TTC549 (cell line): ENCODE measurements around the gene EML1.
"Not testable (repeated sequence)": the region's sequence is repeated elsewhere in the genome, so short reads cannot be mapped to it uniquely, and the experiment has no call there.

Experiments
- FAIRE-seq: peaks from 2 replicates; lab custom pipeline; 2012; peaks lifted over from hg19 to GRCh38; lab: Jason Lieb, UNC

EML1 gene

GRCh38 chr14:99755629-99756603, 37.3 kb upstream of the EML1 start:
- FAIRE-seq = no peak

- FAIRE-seq = no peak
Observed at GRCh38 chr14:99756796-99757195, 36.4 kb upstream of the EML1 start.

DNA sequence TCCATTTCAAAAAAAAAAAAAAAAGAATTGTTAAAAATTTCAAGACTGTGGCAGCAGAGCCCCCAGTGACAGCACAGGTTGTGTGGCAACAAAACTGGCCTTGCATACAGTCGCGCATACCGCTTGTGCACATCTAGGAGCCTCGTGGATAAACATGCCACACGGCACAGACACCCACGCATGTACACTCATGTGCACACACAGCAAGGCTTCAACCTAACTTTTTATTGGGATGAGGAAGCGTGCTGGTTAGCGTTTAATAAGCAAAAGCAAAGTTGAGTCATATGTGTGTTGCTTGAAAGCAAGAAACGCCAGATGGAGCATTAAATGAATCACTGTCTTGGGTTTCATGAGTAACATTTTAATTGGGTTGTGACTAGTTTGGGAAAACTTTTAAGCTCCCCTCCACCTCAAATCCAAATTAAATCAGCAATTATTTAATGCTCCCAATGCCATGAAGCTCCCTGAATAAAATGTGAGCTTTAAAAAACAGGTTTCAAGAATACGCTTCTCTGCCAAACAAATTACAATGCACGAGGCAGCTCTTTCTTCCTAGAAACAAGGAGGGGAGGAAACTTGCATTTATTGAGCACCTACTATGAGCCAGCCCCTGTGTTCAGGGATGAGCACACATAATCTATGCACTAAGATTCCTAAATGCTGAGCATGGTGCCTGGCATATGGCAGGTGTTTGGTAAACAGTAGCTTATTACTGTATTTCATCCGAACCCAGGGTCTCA, 35.7 kb upstream of the EML1 start:
- FAIRE-seq = no peak

- FAIRE-seq = no peak
Observed at GRCh38 chr14:99758121-99758821, 34.9 kb upstream of the EML1 start.

DNA sequence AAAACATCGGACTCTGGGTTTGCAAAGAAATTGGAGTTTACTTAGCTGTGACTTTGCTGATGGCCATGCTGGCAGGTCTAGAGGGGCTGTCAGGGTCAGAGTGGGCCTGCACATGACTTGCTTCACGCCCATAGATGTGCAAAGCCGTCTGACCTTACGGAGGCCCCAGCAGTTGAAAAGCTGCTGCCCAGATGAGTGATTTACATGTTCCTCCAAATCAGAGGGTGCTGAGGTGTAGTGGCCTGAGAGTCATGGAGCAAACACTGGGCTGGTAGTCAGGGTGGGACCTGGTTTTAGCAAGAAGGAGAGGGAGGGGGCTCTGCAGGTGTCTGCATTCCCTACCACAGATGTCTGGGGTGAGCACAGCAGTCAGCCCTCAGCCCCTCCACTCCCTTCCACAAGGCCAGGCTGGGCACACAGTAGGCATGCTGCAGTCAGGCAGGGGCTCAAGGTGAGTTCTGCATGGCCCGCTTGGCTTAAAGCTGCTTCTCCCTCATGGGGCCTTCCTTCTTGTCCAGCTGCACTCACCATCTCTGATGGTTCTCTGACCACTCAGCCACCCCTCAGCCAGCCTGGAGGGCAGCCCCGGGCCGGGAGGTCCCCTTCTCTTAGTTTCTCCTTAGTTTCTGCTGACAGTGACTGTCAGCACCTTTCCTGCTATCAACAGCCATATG, 34.2 kb upstream of the EML1 start:
- no peak for FAIRE-seq

DNA sequence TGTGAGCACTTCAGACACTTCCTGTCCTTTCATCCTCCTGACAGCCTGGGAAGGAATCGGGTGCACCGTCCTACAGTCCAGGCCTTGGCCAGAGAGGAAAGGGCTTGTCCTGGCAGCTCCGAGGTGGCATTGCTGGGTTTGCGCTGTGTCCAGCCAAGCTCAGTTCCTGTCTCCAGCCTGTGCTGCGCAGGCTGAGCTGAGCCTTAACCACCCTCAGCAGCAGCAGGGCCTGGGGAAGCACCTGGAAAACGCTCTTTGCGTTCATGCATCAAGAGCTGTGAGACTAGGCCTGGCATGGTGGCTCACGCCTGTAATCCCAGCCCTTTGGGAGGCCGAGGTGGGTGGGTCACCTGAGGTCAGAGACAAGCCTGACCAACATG, 33.7 kb upstream of the EML1 start:
- no peak for FAIRE-seq

DNA sequence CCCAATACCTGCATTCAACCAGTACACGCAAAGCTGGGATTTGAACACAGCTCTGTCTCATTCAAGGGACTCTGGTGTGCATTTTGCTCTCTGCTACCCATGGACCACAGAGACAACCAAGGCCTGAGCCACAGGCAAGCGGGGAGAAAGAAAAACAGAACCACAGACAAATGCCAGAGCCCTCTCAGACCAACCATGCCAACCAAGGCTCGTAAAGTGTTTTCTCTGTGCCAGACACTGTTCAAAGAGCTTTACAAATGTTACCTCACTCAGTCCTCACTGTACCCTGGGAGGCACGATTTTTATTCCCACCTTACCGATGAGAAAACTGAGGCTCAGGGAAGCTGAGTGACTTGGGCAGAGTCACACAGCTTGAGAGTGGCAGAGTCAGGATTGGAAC, 32.4 kb upstream of the EML1 start:
- no peak for FAIRE-seq

GRCh38 chr14:99762911-99763310, 30.3 kb upstream of the EML1 start:
- not testable (repeated sequence) for FAIRE-seq

DNA sequence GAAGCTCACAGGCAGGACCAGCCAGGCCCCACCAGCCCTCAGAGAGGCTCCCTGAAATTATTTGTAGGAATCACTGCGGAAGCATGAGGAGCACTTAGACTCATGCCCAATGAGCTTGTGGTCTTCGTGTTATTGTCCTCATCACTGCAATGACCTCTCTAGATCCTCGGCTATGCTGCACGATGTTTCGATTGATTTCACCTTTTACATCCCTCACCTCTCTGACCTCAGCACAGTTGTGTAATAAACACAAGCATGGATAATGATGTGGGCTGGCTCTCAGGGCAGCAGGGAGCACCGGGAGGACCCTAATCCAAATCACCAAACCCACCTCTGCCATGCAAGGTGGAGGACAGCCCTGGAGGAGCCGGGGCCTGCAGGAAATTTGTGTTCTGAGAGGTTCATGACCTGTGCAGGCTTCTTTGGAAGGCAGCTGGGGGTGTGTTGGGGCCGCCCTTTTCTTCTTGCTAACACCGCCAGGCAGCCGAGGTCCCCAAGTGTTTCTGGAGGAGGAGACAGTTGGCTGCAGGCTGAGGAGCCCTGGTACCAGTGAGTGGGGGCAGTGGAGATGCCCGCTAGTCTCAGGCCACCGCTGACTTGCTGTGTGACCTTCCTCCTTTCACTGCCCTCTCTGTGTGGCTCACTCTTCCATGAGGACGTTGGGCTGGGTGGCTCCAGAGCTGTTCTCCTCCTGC, 29.5 kb upstream of the EML1 start:
- no peak for FAIRE-seq

- FAIRE-seq = no peak
Observed at GRCh38 chr14:99764222-99764706, 28.9 kb upstream of the EML1 start.

DNA sequence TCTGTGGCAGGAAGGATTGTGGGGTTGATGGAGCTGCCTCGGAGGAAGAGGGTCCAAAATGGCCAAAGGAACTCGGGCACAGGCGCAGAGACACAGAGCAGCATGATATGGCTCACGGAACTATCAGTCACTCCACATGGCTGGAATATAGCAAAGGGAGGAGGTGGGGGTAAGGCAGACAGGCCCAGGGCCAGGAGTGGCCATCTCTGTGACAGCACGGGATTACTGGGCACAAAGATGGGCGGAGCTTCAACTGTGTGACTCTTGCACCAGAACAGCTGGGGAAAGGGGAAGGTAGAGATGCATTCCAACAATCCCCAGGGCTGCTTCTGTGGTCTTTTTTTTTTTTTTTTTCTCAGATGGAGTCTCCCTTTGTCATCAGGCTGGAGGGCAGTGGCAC, 24.8 kb upstream of the EML1 start:
- no peak for FAIRE-seq

DNA sequence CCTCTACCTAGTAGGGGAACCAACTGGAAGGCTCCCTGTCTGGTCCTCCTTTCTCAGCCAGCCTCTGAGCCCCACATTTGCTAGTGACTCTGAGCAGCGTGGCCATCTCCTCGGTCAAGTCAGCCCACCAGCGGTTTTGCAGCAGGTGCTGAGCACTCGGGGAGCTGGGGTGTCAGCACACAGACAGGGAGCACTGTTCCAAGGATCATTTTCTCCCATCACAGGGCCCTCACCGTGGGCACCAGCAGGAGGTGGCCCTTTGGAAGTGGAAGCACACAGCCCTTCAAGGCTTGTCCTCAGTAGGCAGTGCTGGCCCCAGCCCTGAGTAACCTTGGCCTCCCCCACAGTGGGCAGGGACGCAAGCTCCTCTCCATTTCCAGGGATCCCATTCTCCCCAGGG, 24.1 kb upstream of the EML1 start:
- no peak for FAIRE-seq

- no peak for FAIRE-seq
Observed at GRCh38 chr14:99769799-99770198, 23.4 kb upstream of the EML1 start.

GRCh38 chr14:99772371-99773283, 20.6 kb upstream of the EML1 start:
- no peak for FAIRE-seq

DNA sequence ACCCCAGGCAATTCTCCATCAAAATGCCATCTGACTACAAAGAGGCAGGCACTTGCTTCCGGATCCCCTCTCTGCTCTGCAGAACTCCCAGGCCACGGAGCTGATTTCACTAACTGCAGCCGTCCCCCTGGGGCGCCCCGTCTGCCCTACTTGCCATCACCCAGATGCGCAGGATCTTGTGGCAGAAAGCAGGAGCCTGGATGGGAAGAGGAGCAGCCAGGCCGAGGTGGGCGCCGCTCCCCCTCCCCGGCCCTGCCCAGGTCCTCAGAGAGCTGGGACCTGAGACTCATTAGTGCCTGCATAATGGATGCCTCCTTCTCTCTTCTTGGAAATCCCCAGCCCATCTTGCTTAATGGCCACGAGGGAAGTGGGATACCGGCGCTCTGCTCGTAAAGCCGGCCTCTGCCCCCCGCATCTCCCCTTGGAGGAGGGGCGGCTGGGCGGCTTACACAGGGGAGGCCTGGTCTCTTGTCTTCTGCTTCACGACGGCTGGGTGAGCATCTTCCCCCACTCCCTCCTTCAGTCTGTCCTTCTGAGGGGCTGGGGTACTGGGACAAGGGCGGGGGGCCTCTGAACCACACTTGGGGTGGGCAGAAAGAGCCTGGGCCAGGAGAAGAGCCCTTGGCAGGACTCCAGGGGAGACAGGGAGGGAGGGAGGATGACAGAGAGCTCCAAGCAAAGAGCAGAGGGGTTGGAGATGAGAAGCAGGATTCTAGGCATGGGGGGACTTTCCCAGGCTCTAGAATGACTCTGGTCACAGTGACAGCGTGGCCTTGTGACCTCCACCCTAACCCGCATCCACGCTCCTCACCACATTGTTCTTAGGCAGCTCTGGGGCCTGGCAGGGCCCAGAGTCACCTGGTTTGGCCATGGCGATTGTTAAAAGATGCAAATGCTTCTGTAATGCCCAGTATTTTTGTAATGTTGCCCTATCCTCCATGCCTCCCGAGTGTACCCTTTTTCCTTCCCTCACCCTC, 19.4 kb upstream of the EML1 start:
- no peak for FAIRE-seq

- no peak for FAIRE-seq
Observed at GRCh38 chr14:99774556-99775307, 18.5 kb upstream of the EML1 start.

DNA sequence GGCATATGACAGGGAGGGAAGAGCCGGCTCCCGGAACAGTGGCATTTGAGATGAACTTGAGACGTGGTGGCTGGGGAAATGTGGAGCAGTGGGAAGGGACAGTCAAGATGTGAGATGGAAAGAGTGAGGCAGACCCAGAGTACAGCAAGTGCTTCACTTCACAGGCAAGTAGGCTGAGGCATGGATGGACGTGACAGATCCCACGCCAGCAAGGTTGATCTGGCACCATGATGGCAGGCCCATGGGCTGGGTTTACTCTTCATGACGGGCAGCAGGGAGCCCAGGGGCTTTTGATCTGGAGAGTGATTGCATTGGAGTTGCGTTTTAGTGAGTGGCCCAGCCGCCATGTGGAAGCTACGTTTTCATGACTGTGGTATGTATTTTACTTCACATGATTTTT, 17.9 kb upstream of the EML1 start:
- no peak for FAIRE-seq

- FAIRE-seq = no peak
Observed at GRCh38 chr14:99777951-99778350, 15.3 kb upstream of the EML1 start.
